OCI-LY3 (cell line): ENCODE data around the gene TMEM132D.

ENCODE experiments used
- EZH2phosphoT487 ChIP-seq: fragments of 200-600 bp; shearing (Covaris generic); IDR thresholded peaks from 2 replicates; pipeline ENCODE4 v1.6.1; 2018; ENCODE audit warnings: antibody characterized with exemption, mixed run types, low read depth
- TF ChIP-seq, protein P1 (sequence below): fragments of 200-600, 300-600 bp; sonication (generic); IDR thresholded peaks from 2 replicates; pipeline ENCODE4 v1.5.1; 2014; ENCODE audit warnings: antibody characterized with exemption, low read length, low read depth

DNA sequence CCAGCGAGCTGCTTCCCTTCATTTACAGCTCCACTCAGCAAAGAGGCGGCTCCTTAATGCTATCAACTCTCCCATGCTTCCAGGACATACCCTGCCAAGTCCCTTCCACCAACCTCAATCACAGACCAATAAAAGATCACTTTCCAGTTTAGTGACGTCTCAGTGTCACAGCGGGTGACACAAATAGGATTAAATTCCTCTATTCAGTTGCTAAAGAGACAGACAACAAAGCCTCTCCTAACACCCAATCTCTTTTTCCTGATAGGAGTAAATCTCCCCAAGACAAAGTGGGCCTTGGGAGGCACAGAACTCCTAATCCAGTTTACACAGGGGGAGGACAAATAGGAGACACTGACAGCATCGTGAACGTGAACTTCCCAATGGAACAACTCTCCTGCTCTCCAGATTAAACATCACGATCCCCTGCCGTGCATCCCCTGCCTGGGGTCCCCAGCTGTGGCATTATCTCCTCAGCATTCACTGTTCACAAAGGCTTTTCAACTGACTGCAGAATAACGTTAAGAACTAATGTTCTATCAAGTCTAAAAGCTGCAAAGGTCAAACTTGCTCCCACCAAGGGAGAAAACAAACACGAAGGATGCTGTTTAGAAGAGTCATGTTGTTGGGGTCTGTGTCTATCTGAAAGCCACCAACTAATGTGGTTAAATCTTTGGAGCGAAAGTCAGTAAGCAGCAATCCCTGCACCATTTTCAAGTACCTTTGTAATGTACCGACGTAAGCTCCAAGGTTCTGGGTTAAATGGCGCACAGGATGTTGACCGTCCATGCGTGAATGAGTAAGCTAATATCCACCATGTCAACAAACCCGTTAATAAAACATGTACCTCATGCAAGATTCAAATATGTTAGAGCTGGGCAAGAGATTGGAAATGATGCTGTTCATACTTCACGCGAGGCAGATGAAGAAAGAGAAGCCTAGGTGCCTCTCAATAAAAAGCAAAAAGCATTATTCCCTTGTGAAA lies 31.5 kb downstream of the TMEM132D start:
- TF ChIP-seq, protein P1, sequence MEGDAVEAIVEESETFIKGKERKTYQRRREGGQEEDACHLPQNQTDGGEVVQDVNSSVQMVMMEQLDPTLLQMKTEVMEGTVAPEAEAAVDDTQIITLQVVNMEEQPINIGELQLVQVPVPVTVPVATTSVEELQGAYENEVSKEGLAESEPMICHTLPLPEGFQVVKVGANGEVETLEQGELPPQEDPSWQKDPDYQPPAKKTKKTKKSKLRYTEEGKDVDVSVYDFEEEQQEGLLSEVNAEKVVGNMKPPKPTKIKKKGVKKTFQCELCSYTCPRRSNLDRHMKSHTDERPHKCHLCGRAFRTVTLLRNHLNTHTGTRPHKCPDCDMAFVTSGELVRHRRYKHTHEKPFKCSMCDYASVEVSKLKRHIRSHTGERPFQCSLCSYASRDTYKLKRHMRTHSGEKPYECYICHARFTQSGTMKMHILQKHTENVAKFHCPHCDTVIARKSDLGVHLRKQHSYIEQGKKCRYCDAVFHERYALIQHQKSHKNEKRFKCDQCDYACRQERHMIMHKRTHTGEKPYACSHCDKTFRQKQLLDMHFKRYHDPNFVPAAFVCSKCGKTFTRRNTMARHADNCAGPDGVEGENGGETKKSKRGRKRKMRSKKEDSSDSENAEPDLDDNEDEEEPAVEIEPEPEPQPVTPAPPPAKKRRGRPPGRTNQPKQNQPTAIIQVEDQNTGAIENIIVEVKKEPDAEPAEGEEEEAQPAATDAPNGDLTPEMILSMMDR = no peak
- TF ChIP-seq EZH2phosphoT487 = no peak
